Posterior vena cava (tissue), 2 donors: Measurements from ENCODE around the gene BACH2. TPM values are rescaled to one million over a fixed set of nuclear protein-coding genes. Genes with fewer than 3 reads are reported as not detected.
A peak's percentile ranks its signal among the peaks of the same experiment; 100 is the strongest.

Source experiments
- DNase-seq: peaks from one replicate; pipeline ENCODE4 v3.0.0-alpha.2; 2020; ENCODE audit warnings: low spot score
- intact Hi-C, 2 donors: fragments of 100-400 bp; cut with DNase I; formaldehyde crosslinking; loops; one replicate each; pipeline versions ENCODE4 v1.14.1 to v1.14.2; 2022 to 2023
- total RNA-seq, 2 donors: library from RNA; stranded (reverse); fragmentation: NEBNext Ultra II Directional; extraction: Animal tissue kit (Norgen Biotek cat#: 25700); gene quantifications; one replicate each; pipeline ENCODE4 v1.2.1, GENCODE V29; 2021
- donor health status: DM: yes; HTN: yes; CAD: no.
- donor health status: DM: yes; HTN: yes; CAD: no.

BACH2 gene
- total RNA-seq, 2 donors from 2014 or later, result 3.9 to 4.5 TPM

DNA sequence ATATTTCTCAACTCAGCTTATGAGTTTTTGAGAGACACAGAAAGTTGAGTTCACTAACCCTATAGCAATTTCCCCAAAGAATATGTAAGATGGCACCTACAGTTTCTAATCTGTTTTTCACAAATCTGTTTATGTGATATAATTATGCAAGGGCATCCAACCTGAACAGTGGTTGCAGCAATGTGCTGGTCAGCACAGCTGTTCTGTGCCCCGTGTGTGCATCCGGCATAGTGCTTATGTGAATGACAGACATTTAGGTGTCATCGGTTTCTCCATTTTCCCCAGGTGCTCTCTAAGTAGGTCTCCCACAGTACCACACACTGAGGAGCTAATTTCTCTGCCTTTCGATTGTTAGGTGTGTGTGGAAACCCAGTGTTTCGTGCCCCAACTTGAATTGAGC is 7.7 kb upstream of the BACH2 start:
- no peak for DNase-seq
- intact Hi-C loops, result no loop called here

DNA sequence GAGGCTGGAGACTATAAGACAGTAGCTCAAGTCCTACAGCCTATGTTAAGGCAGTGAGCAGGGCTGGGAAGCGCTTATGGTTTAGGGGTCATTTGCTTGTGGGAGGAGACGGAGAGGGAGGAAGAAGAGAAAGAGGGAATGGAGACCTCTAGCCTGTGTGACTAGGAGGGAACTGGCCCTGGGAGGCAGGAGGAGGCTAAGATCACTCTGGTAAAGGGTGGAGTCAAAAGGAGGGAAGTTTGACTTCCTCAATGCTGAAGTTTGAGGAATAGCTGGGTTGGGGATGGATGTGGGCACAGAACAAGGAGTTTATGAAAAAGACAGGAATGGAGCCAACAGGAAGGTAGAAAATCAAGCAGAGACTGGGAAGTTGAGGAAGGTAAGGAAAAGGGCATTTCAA is 6.4 kb upstream of the BACH2 start:
- intact Hi-C loops, result no loop called here
- DNase-seq, result no peak

GRCh38 chr6:90302320-90302719 is 5.7 kb upstream of the BACH2 start:
- intact Hi-C loops, result no loop called here
- no peak for DNase-seq

DNA sequence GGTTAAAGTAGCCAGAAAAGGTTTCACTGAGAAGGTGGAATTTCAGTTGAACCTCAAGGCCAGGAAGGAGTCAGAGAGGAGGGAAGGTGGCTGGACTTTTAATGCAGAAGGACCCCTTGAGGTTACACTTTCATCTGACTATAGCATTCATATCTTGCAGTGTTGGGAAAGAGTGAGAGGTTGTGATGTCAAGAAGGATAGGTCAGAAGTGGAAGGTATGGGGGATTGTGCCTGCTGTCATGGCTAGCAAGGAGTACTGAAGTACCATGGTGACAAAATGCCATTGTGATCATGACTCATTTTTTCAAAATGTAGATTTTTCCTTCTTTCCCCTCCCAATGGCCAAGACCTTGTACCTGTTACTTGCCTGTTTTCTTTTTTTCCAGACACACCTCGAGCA is 5.2 kb upstream of the BACH2 start:
- DNase-seq, result no peak
- intact Hi-C loops, result no loop called here

DNA sequence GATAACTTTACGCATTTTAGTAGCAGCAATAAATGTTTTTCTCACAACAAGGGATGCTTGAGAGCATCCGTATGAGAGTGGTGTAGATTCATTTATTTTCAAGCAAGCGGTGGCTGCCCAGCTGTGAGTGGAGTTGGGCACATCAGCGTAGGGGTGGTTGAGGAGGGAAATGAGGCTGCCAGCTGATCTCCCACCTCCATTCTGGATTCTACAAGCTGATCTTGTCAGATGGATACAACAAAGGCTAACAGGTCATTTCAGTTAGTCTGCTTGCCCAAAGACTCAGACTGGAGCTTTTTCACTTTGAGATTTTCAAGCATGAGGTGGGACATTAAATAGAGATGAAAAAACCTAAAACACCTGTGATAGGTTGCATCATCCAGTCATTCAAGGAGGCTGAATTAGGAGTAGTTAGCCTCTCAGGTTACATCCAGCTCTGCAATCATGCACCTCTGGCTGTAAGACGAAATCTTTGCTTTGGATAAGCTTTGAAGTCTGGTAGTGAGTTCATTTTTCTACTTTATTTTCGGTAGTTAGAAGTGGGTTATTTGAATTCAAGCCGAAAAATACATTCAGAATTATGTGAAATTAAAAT is 1.9 kb upstream of the BACH2 start:
- no peak for DNase-seq
- intact Hi-C loops, result loop anchor here (10.0 kb wide), 2 partner anchors 66 to 324 kb away; no protein-coding TSS in a partner anchor

DNA sequence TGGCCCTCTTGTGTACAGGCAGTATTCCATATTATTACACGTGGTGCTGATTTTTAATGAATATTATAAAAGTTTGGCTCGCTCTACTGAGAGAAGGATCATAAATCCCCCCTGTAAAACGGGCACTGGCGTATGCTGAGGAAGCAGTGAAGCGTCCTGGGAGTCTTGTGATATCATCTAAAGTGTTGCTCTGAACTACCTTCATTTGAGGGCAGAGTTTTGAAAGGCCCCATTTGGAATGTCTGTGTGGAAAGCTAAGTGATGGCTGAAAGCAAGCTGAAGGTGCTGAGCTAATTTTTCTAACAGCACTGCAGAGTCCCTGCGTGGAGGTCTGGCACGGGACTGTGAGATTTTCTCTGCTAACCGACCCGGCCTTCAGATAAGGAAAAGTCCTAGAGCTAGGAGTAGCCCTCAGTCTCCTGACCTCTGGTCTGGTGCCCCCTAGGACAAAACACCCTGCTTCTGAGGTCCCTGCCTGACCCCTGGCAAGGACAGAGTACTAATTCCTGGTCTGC is 1.3 kb upstream of the BACH2 start:
- no peak for DNase-seq
- intact Hi-C loops, result loop anchor here (10.0 kb wide), 2 partner anchors 67 to 323 kb away; no protein-coding TSS in a partner anchor

GRCh38 chr6:90297115-90297866 is 648 bp upstream of the BACH2 start:
- DNase-seq, result no peak

GRCh38 chr6:90295854-90296340 is 746 bp downstream of the BACH2 start:
- DNase-seq, result peak; percentile 87
- intact Hi-C loops, result loop anchor here (10.0 kb wide), 2 partner anchors 69 to 321 kb away; no protein-coding TSS in a partner anchor

More at GRCh38 chr6:90297115-90297866, 648 bp upstream of the BACH2 start:
- intact Hi-C loops, result loop anchor here (10.0 kb wide), 2 partner anchors 68 to 322 kb away; no protein-coding TSS in a partner anchor

DNA sequence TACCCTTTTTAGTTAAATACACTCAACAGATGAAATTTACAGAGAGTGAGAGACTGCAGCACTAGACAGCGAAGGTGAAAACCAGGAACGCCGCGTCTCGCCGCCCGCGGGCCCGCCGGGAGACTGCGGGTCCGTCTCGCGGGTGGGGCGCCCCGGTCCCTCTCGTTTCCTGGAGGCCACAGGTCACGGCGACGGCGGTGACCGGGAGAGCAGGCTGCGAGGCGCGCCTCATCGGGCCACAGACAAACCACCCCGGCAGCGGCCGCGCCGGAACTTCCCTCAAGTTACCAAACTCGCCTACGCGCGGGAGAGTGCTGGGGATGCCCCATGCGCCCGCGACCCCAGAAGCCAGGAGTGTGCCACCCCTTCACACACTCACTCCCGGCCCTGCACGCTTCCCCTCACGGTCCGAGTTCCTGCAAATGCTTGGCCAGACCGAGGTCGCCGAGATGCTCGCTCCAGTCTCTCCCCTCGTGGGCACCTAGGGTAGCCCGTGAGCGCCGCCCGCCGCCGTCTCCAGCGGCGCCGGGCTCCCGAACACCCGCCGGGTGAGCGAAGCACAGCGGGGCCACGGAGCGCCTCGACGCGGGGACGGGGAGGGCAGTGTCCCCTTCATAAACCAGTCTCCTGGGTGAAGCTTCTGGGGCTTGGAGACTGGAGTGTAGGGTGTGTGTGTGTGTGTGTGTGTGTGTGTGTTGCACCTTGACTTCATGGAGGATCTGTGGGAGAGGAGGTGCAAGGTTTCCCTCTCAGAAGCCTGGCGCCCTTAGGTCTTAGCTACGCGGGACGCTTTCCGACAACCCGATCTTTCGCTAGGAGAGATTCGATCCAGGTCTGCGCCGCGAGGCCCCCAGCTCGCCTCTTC is 1.4 kb downstream of the BACH2 start:
- DNase-seq, result peak; percentile 81
- intact Hi-C loops, result loop anchor here (10.0 kb wide), 2 partner anchors 70 to 320 kb away; no protein-coding TSS in a partner anchor

DNA sequence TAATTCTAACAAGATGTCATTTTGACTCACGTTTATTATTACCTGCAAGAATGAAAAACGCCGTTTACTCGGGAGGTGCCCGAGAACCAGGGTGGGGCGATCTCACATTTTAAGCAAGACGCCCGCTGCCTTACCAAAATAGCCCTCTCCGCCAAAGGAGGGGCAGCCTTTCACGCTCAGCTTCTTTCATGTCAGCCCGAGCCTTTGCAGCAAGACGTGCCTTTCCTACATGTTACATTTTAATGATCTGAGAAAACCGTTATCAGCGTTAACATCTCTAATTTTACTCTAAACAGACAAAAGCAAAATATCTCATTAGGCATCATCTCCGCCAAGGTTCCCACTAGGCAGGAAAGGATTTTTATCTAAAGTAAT is 2.0 kb downstream of the BACH2 start:
- intact Hi-C loops, result loop anchor here (10.0 kb wide), 2 partner anchors 70 to 320 kb away; no protein-coding TSS in a partner anchor
- no peak for DNase-seq

- intact Hi-C loops, result loop anchor here (10.0 kb wide), 2 partner anchors 71 to 319 kb away; no protein-coding TSS in a partner anchor
- DNase-seq, result no peak
Measured at GRCh38 chr6:90294008-90294511, 2.6 kb downstream of the BACH2 start.

GRCh38 chr6:90293319-90293953 is 3.2 kb downstream of the BACH2 start:
- DNase-seq, result no peak
- intact Hi-C loops, result loop anchor here (10.0 kb wide), 2 partner anchors 71 to 319 kb away; no protein-coding TSS in a partner anchor

DNA sequence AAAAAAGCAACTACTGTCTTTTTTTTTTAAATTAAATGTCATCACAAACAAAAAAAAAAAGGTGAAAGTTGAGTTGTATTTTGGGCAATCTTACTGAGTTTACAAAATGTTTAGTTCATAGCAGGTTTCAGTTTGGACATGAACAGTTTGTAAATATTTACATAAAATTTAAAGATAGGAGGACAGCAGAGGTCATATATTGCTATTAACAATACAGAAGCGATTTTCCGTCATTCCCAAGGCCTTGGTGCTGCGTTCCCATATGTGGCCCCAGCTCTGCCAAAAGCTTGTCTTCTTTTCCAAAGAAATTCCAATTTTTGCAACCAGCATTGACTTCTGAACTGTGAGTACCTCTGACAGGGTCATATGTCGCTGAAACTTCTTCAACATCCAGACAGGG is 5.1 kb downstream of the BACH2 start:
- no peak for DNase-seq
- intact Hi-C loops, result loop anchor here (10.0 kb wide), 2 partner anchors 73 to 317 kb away; no protein-coding TSS in a partner anchor

DNA sequence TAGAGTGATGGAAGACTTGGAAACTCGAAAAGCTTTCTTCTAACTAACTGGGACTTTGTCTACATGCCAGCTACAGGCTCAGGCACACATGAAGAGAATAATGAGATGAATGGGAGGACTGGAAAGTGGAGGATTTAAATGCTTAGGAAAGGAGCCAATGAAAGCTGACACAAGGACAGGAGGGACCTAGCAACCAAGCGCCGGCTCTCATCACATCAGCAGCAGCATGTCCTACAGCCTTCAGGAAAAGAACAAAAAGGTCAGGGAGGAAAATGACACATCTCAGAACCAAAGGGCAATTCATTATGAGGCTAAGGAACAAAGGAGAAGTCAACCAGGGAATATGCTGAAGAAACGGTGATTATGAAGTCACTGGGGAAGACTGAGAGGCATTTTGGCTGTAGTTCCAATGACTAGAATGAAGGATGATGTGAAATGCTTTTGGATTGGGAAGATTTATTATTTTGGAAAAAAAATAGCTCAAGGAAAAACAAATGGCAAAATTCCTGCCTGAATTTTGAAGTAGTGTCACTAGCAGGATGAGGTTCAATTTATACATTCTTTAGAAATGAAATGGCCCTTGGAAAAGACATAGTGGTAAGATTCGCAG is 5.7 kb downstream of the BACH2 start:
- no peak for DNase-seq
- intact Hi-C loops, result loop anchor here (10.0 kb wide), 2 partner anchors 74 to 316 kb away; no protein-coding TSS in a partner anchor

DNA sequence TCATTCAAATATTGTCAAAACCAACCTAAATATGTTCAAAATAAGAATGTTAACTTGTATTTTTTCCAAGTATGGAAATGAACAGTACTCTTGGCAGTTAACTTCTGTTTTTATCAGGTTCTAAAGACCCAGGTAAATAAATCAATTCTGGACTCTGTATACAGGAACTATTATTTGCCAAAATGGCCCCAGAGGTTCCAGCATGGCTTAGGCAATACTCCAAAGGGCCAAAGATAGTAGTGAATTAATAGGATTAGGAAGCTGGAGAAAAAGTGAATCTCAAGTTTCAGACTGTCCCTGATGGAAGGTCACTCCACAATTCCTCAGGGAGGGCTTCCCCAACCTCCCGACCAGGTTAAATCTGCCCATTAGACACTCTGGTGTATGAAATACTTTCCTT is 6.7 kb downstream of the BACH2 start:
- DNase-seq, result no peak
- intact Hi-C loops, result loop anchor here (10.0 kb wide), 2 partner anchors 75 to 315 kb away; no protein-coding TSS in a partner anchor

DNA sequence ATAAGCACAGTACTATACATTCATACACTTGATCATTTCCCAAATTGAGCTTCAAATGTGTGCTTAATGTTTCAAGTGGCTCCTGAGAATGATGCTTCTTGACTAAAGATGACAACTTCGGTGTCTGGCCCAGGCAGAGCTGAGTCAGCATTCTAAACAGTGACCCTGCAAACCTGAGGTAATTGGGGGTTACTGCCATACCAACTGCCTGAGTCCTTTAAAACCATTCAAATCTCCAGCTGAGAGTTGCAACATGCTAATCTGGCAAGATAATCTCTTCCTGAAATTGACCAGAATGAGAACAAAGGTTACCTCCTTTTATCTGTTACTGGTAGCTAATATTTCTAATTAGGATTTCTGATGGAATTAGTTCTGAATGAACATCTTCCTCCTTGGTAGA is 8.2 kb downstream of the BACH2 start:
- intact Hi-C loops, result no loop called here
- DNase-seq, result no peak

DNA sequence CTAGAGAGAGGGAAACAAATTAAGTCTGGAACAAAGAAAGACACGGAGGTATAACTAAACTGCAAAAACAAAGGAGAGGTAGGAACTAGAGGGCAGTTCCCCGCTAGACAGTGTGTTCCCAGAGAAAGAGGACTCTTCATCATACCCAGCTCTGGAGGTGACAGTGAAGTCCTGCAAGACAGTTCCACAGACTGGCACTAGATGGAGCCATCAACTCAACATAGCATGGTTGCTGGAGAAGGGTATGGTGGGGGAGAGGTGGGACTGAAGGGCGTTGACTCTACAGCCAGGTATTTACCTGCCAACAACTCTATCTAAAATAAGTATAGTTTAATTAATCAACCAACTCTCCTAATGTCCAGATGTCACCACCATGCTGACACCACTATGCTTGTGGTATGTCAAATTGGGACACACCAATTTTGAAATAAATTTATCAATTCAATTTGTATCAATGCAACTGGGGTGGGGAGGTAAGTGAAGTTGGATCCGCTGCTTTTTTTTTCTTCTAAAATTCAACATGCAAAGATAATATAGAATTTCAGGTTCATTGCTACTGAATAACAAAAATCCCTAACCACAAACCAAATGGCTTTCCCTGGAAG is 9.7 kb downstream of the BACH2 start:
- intact Hi-C loops, result no loop called here

More for the DNA sequence above, 9.7 kb downstream of the BACH2 start:
- DNase-seq, result no peak
